ENCODE data around the gene PDE4B.
"Not testable (repeated sequence)": the region's sequence is repeated elsewhere in the genome, so short reads cannot be mapped to it uniquely, and the experiment has no call there.

Gene PDE4B

GRCh38 chr1:66418021-66418420 lies 625.3 kb downstream of the PDE4B start:
- DNase-seq (ENCODE audit: low read depth, low spot score) = no peak

DNA sequence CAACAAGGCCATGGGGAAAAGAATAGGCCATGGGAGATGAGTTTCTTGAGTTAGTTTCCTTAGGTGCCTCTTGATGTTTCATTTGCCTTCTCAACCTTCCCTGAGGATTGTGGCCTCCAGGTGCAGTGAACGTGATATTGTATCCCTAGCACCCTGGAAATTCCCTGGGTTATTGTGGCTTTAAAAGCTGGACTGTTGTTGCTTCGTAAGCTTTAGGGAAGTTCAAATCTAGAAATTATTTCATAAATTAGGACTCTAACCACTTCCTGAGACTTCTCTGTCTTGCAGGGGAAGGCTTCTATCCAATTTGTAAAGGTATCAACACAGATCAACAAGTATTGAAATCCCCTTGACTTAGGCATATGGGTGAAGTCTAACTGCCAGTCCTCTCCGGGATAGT lies 627.5 kb downstream of the PDE4B start:
- DNase-seq (ENCODE audit: low read depth, low spot score) = not testable (repeated sequence)

- not testable (repeated sequence) for DNase-seq (ENCODE audit: low read depth, low spot score)
These were observed 628.2 kb downstream of the PDE4B start for GRCh38 chr1:66420906-66421305.

GRCh38 chr1:66422804-66423203 lies 630.1 kb downstream of the PDE4B start:
- DNase-seq (ENCODE audit: low read depth, low spot score) = no peak

All from brain pericyte (primary cell).